ACHN (cell line): ENCODE data around the gene GALNT12.
A peak's percentile ranks its signal among the peaks of the same experiment; 100 is the strongest.

Source experiments
- DNase-seq: peaks from one replicate; pipeline ENCODE4 v3.0.0-alpha.2; 2015
- in situ Hi-C: cut with HindIII; loops from 2 replicates; pipeline ENCODE4 v1.10.0; 2017; ENCODE audit warnings: low sequenced_read_pairs, low pct_ligation_motif_present, low pct_unique_long_range_greater_than_20kb

GALNT12 gene

DNA sequence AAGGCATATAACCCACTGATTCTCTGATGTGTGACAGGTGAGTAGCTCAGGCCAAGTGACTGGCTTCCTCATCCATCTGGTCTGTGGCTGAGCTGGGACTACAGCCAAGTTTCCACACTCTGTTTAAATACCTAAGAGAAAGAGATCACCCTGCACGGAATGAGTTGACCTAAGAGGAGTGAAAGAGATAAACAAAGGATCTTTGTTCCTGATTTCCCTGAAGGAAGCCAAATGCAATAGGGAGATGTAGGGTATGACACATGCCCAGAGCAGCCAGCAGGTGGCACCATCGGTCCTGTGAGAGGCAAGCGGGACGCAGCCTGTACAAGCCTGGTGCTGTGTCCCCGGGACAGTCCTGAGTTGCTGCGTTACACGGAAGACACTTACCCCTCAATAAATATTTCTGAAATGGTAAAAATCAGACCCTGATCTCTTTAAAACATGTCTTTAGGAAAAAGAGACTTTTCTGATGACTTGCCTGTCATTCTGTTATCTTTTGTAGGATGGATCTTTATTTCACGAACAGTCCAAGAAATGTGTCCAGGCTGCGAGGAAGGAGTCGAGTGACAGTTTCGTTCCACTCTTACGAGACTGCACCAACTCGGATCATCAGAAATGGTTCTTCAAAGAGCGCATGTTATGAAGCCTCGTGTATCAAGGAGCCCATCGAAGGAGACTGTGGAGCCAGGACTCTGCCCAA is 41.1 kb downstream of the GALNT12 start:
- peak; percentile 78 for DNase-seq
- in situ Hi-C loops: no loop called here

- no peak for DNase-seq
- in situ Hi-C loops: no loop called here
Measured at GRCh38 chr9:98849563-98849962, 42.1 kb downstream of the GALNT12 start.

GRCh38 chr9:98850851-98851729 is 43.6 kb downstream of the GALNT12 start:
- DNase-seq: no peak
- in situ Hi-C loops: no loop called here

DNA sequence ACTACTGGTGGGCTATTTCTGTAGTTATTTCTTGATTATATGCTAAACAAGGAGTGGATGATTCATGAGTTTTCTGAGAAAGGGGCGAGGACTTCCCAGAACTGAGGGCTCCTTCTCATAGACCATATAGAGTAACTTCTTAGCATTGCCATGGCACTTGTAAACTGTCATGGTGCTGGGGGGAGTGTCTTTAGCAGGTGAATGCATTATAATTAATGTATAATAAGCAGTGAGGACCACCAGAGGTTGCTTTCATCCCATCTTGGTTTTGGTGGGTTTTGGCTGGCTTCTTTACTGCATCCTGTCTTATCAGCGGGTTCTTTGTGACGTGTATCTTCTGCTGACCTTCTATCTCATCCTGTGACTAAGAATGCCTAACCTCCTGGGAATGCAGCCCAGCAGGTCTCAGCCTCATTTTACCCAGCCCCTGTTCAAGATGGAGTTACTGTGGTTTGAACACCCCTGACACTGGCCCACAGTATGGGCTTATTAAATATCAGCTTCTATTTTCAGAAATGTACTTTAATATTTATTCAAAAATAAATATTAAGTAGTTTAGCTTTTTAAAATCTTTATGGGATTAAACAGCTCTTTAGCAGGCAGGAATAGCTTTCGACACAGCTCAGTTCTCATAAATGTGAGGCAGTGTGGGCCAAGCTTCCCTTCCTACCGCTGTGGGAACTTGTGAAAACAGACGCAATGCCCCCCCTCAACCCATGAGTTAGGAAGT is 44.4 kb downstream of the GALNT12 start:
- DNase-seq: no peak
- in situ Hi-C loops: no loop called here

- DNase-seq: no peak
- in situ Hi-C loops: no loop called here
Measured at GRCh38 chr9:98852460-98852734, 44.9 kb downstream of the GALNT12 start.

DNA sequence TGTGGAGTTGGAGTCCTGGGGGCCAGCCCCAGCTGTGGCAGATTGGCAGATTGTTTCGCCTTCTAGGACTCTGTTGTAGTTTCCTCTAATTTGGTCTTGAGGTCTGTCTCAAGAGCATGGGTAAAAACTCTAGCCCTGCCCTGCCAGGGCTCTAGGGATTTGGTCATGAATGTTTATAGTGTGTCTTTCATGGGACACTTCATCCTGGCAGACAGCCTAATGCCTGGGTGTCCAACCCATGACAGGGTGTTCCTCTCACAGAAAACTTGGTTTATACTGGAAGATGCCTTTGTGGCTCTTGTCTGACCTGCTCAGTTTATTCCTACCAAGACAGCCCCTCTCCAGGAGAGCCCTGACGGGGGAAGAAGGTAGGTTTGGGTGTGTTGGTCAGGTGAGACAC is 45.5 kb downstream of the GALNT12 start:
- in situ Hi-C loops: no loop called here
- DNase-seq: no peak

- in situ Hi-C loops: no loop called here
- DNase-seq: no peak
Measured at GRCh38 chr9:98854266-98854665, 46.8 kb downstream of the GALNT12 start.

GRCh38 chr9:98855592-98855991 is 48.1 kb downstream of the GALNT12 start:
- no peak for DNase-seq
- in situ Hi-C loops: no loop called here

- no peak for DNase-seq
- in situ Hi-C loops: no loop called here
Measured at GRCh38 chr9:98856982-98857381, 49.5 kb downstream of the GALNT12 start.

DNA sequence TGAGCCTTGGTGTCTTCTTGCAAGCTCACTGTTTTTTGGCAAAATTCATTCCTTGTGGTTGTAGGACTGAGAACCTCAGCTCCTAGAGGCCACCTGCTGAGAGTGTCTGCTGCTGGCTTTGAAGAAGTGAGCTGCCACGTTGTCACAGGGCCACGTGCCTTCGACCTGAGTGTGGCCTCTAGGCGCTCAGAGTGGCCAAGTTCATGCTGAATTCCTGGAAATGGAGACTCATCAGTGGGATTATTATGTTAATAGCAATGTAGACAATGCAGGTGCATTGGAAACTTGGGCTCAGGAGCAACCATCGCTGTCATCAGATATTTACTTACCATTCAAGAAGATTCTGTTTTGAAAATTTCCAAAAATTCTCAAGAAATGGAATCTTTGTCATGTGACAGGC is 52.5 kb downstream of the GALNT12 start:
- DNase-seq: no peak
- in situ Hi-C loops: no loop called here

DNA sequence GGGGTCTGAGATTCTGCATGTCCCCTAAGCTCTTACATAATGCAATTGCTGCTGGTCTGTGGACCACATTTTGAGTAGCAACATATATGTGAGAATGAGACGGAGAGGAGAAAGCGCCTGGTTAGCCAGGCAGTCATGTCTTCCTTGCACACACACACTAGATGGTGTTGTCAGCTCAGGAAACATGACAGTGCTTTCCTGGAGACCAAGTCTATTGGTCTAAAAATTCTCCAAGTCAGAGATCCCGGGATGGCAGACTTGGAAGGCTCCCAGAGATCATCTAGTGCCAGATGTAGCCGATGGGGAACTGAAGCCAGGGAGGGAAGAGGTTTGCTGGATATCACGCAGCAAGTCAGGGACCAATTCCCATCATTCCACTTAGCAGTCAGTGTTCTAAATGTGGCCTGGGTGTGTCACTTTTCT is 53.4 kb downstream of the GALNT12 start:
- in situ Hi-C loops: no loop called here
- peak; percentile 37 for DNase-seq

DNA sequence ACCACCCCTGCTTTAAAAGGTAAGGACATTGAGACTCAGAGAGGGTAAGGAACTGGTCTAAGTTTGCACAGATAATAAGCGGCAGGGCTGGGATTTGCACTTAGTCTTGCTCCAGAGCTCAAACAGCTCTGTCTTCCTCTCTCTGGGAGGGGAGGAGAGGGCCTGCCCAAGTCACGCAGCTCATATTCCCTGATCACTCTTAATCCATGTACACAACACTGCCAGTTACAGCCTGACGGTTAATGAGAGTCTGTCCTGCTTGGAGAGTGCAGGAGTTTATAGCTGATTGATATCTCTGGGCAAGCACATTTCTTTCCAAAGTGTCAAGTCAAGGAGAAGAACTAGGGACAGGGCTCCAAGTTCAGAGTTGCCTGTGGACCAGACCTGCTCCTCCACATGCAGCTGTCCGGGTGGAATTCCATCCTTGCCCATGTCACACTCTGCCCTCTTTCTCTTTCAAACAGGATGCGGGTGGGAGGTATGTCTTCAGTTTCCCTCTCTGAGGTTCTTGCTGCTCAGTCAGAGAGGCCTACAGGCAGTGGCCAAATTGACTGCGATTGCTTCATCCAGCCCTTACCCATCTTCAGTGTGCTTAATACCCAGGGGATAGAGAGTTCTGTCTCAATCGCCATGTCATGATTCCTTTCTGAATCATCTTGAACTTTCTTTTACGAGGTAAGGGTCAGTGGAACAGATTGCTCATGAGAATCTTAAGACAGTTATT is 54.5 kb downstream of the GALNT12 start:
- no peak for DNase-seq
- in situ Hi-C loops: no loop called here

DNA sequence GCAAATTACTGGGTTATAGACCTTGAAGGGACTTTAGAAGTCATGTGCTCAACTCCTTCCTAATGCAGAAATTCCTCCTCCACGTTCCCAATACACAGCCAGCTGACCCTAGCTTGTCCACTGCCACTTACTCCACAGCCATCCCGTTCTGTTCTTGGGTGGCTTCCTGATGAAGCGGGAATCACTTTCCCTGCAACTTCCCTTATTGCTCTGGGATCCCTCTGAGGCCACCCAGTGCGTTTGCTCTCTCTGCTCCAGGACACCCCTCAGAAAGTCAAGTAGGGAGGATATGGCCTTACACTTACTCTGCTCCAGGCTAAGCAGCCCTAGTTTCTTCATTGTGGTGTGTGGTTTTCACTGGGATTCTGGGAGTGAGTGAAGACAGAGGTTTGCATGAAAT is 55.5 kb downstream of the GALNT12 start:
- DNase-seq: no peak
- in situ Hi-C loops: no loop called here

GRCh38 chr9:98864281-98865174 is 57.1 kb downstream of the GALNT12 start:
- in situ Hi-C loops: no loop called here
- DNase-seq: no peak

GRCh38 chr9:98865284-98865875 is 57.9 kb downstream of the GALNT12 start:
- in situ Hi-C loops: no loop called here
- no peak for DNase-seq

GRCh38 chr9:98866435-98867102 is 59.1 kb downstream of the GALNT12 start:
- no peak for DNase-seq
- in situ Hi-C loops: no loop called here

DNA sequence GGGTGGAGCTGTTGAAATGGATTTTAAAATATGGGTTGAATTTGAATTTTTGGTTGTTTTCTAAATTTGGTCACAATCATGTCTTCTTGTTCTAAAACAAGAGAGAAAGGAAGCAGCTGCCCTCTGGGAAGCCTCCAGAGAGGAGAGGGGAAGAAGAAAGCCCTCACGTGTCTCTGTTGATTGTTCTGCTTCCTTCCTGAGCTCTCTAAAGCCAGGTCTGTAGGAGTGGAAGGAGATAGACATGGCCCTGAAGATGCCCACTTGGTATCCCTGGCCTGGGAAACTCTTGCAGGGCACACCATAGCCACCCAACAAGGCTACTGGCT is 59.6 kb downstream of the GALNT12 start:
- in situ Hi-C loops: no loop called here
- DNase-seq: no peak
